Activated CD4-positive, alpha-beta T cell treated with anti-CD3 and anti-CD28 coated beads for 36 hours (primary cell): ENCODE measurements around the gene VRK2. TPM values are rescaled to one million over a fixed set of nuclear protein-coding genes. Genes with fewer than 3 reads are reported as not detected.
A peak's percentile ranks its signal among the peaks of the same experiment; 100 is the strongest.
"Not testable (repeated sequence)": the region's sequence is repeated elsewhere in the genome, so short reads cannot be mapped to it uniquely, and the experiment has no call there.

Experiments
- ATAC-seq: fragments of 200-7000 bp; cut with Tn5 transposase; one replicate; pipeline ENCODE4 v1.10.0; 2021; ENCODE audit warnings: mild to moderate bottlenecking, moderate library complexity
- CTCF ChIA-PET: fragments of 350-600 bp; sonication (Branson Sonifier 250); formaldehyde crosslinking; loops from one replicate; lab custom pipeline; 2021; ENCODE audit warnings: antibody characterized with exemption; lab: Charles Lee
- POLR2A ChIA-PET: fragments of 350-600 bp; sonication (Branson Sonifier 250); formaldehyde crosslinking; loops from one replicate; lab custom pipeline; 2021; ENCODE audit warnings: antibody characterized with exemption, inconsistent platforms; lab: Charles Lee
- DNase-seq: peaks from one replicate; pipeline ENCODE4 v3.0.0-alpha.2; 2020
- H3K27ac Mint-ChIP-seq: one replicate; pipeline ENCODE4 v1.8.0; 2021; ENCODE audit warnings: mixed read lengths
- H3K27me3 Mint-ChIP-seq: one replicate; pipeline ENCODE4 v1.8.0; 2021; ENCODE audit warnings: mixed read lengths
- H3K36me3 Mint-ChIP-seq: one replicate; pipeline ENCODE4 v1.8.0; 2021; ENCODE audit warnings: low read depth, mixed read lengths
- H3K4me1 Mint-ChIP-seq: one replicate; pipeline ENCODE4 v1.8.0; 2021; ENCODE audit warnings: mixed read lengths
- H3K4me3 Mint-ChIP-seq: one replicate; pipeline ENCODE4 v1.8.0; 2021; ENCODE audit warnings: mild to moderate bottlenecking, moderate library complexity, mixed read lengths
- H3K9me3 Mint-ChIP-seq: one replicate; pipeline ENCODE4 v1.8.0; 2021; ENCODE audit warnings: low read depth, mixed read lengths
- intact Hi-C, 2 experiments: fragments of 100-400 bp; cut with DNase I in 1 of 2; cut with micrococcal nuclease in 1 of 2; formaldehyde crosslinking; loops; one replicate each; pipeline versions ENCODE4 v1.14.2 to v1.15.1; 2022 to 2024; cut with DNase I, micrococcal nuclease
- total RNA-seq, 2 experiments: library from RNA; stranded (reverse); gene quantifications; one replicate each; pipeline ENCODE4 v1.2.3, GENCODE V29; 2021

The VRK2 gene
- total RNA-seq, 2 experiments from 2014 or later = 22.1 to 28.4 TPM

GRCh38 chr2:58081000-58081399 is 34.4 kb downstream of the VRK2 start:
- H3K36me3 Mint-ChIP-seq = no peaks in the 10 kb centered on the region
- no peaks in the 10 kb centered on the region for H3K9me3 Mint-ChIP-seq
- intact Hi-C loops = no loop called here
- DNase-seq = no peak
- POLR2A ChIA-PET = no interaction called here
- no peaks in the 10 kb centered on the region for H3K4me1 Mint-ChIP-seq
- CTCF ChIA-PET = no interaction called here
- no peak for ATAC-seq
- H3K27ac Mint-ChIP-seq = no peak overlapping the region
- H3K4me3 Mint-ChIP-seq = no peak overlapping the region
- no peaks in the 10 kb centered on the region for H3K27me3 Mint-ChIP-seq

GRCh38 chr2:58089081-58089480 is 42.5 kb downstream of the VRK2 start:
- Mint-ChIP-seq H3K36me3 (peaks cover 44% of the 10 kb centered on the region), H3K4me3 (no peak overlapping the region), H3K9me3 (peaks cover 3% of the 10 kb centered on the region), H3K27me3 (no peaks in the 10 kb centered on the region), H3K27ac (no peak overlapping the region), H3K4me1 (peaks cover 7% of the 10 kb centered on the region)
- POLR2A ChIA-PET = no interaction called here
- ATAC-seq = no peak
- CTCF ChIA-PET = no interaction called here
- DNase-seq = no peak
- intact Hi-C loops = no loop called here

- peaks cover 50% of the 10 kb centered on the region for H3K36me3 Mint-ChIP-seq
- not testable (repeated sequence) for H3K9me3 Mint-ChIP-seq
Measured at GRCh38 chr2:58092772-58093171, 46.2 kb downstream of the VRK2 start.

GRCh38 chr2:58097025-58097424 is 50.4 kb downstream of the VRK2 start:
- no peaks in the 10 kb centered on the region for H3K27me3 Mint-ChIP-seq
- intact Hi-C loops = no loop called here
- no peak for DNase-seq
- POLR2A ChIA-PET = interaction anchor here (0.6 kb wide), 1 partner anchor 9 kb away, joined by 3 read pairs; no protein-coding TSS in a partner anchor
- H3K9me3 Mint-ChIP-seq = peaks cover 8% of the 10 kb centered on the region
- ATAC-seq = no peak
- peaks cover 10% of the 10 kb centered on the region for H3K4me1 Mint-ChIP-seq
- H3K36me3 Mint-ChIP-seq = peaks cover 29% of the 10 kb centered on the region
- no peak overlapping the region for H3K27ac Mint-ChIP-seq
- H3K4me3 Mint-ChIP-seq = no peak overlapping the region
- CTCF ChIA-PET = interaction anchor here (0.7 kb wide), 1 partner anchor 311 kb away, joined by 4 read pairs; no protein-coding TSS in a partner anchor

More at GRCh38 chr2:58092772-58093171, 46.2 kb downstream of the VRK2 start:
- H3K4me3 Mint-ChIP-seq, H3K4me1 Mint-ChIP-seq, ATAC-seq, H3K27ac Mint-ChIP-seq, DNase-seq, intact Hi-C loops, H3K27me3 Mint-ChIP-seq, CTCF ChIA-PET, POLR2A ChIA-PET: not testable (repeated sequence)

GRCh38 chr2:58098254-58099095 is 51.9 kb downstream of the VRK2 start:
- intact Hi-C loops = no loop called here
- Mint-ChIP-seq H3K36me3 (peaks cover 20% of the 10 kb centered on the region), H3K4me1 (peaks cover 3% of the 10 kb centered on the region), H3K4me3 (no peak overlapping the region), H3K27me3 (no peaks in the 10 kb centered on the region), H3K27ac (no peak overlapping the region), H3K9me3 (peaks cover 6% of the 10 kb centered on the region)
- ATAC-seq = no peak
- DNase-seq = no peak
- ChIA-PET CTCF (no interaction called here), POLR2A (no interaction called here)

- no peak overlapping the region for H3K27ac Mint-ChIP-seq
- H3K27me3 Mint-ChIP-seq = no peaks in the 10 kb centered on the region
- no peak overlapping the region for H3K4me3 Mint-ChIP-seq
- CTCF ChIA-PET = no interaction called here
- no peak for DNase-seq
- H3K36me3 Mint-ChIP-seq = peaks cover 17% of the 10 kb centered on the region
- peaks cover 6% of the 10 kb centered on the region for H3K9me3 Mint-ChIP-seq
- POLR2A ChIA-PET = no interaction called here
- peaks cover 3% of the 10 kb centered on the region for H3K4me1 Mint-ChIP-seq
- no peak for ATAC-seq
- intact Hi-C loops = no loop called here
Measured at GRCh38 chr2:58099096-58099769, 52.6 kb downstream of the VRK2 start.

GRCh38 chr2:58101500-58101899 is 54.9 kb downstream of the VRK2 start:
- POLR2A ChIA-PET = no interaction called here
- H3K9me3 Mint-ChIP-seq = no peaks in the 10 kb centered on the region
- H3K4me3 Mint-ChIP-seq = no peak overlapping the region
- intact Hi-C loops = loop anchor here in 1 of 2 experiments (10.0 kb wide), 1 partner anchor 197 kb away; no protein-coding TSS in a partner anchor
- H3K27ac Mint-ChIP-seq = no peak overlapping the region
- peaks cover 7% of the 10 kb centered on the region for H3K36me3 Mint-ChIP-seq
- no peaks in the 10 kb centered on the region for H3K27me3 Mint-ChIP-seq
- CTCF ChIA-PET = no interaction called here
- peak; percentile 44 for ATAC-seq
- H3K4me1 Mint-ChIP-seq = peaks cover 3% of the 10 kb centered on the region
- no peak for DNase-seq

- H3K27me3 Mint-ChIP-seq = no peaks in the 10 kb centered on the region
- no peak overlapping the region for H3K4me3 Mint-ChIP-seq
- peaks cover 18% of the 10 kb centered on the region for H3K4me1 Mint-ChIP-seq
- no peak overlapping the region for H3K27ac Mint-ChIP-seq
- peaks cover 10% of the 10 kb centered on the region for H3K36me3 Mint-ChIP-seq
- ATAC-seq (no peak), DNase-seq (no peak)
- intact Hi-C loops = loop anchor here in 1 of 2 experiments (10.0 kb wide), 1 partner anchor 202 kb away; no protein-coding TSS in a partner anchor
- no peaks in the 10 kb centered on the region for H3K9me3 Mint-ChIP-seq
- ChIA-PET CTCF (no interaction called here), POLR2A (no interaction called here)
Measured at GRCh38 chr2:58106896-58107295, 60.3 kb downstream of the VRK2 start.

GRCh38 chr2:58107803-58108710 is 61.5 kb downstream of the VRK2 start:
- intact Hi-C loops = loop anchor here (1.0 to 10.0 kb wide), 2 partner anchors 66 to 203 kb away; no protein-coding TSS in a partner anchor
- peak overlapping the region; percentile 45 for H3K27ac Mint-ChIP-seq
- no peak overlapping the region for H3K4me3 Mint-ChIP-seq
- H3K9me3 Mint-ChIP-seq = no peaks in the 10 kb centered on the region
- ATAC-seq = peak; percentile 95
- ChIA-PET POLR2A (interaction anchor here (0.8 kb wide), 1 partner anchor 215 kb away, joined by 4 read pairs; no protein-coding TSS in a partner anchor), CTCF (no interaction called here)
- peaks cover 7% of the 10 kb centered on the region for H3K36me3 Mint-ChIP-seq
- peaks cover 18% of the 10 kb centered on the region for H3K4me1 Mint-ChIP-seq
- DNase-seq = no peak
- H3K27me3 Mint-ChIP-seq = no peaks in the 10 kb centered on the region

- ChIA-PET CTCF (no interaction called here), POLR2A (no interaction called here)
- peaks cover 7% of the 10 kb centered on the region for H3K36me3 Mint-ChIP-seq
- H3K27ac Mint-ChIP-seq = no peak overlapping the region
- no peaks in the 10 kb centered on the region for H3K9me3 Mint-ChIP-seq
- no peaks in the 10 kb centered on the region for H3K27me3 Mint-ChIP-seq
- peaks cover 18% of the 10 kb centered on the region for H3K4me1 Mint-ChIP-seq
- no peak overlapping the region for H3K4me3 Mint-ChIP-seq
- intact Hi-C loops = loop anchor here in 1 of 2 experiments (10.0 kb wide), 1 partner anchor 205 kb away; no protein-coding TSS in a partner anchor
- ATAC-seq (no peak), DNase-seq (no peak)
Measured at GRCh38 chr2:58109481-58109880, 62.9 kb downstream of the VRK2 start.

- H3K4me1 Mint-ChIP-seq = peaks cover 18% of the 10 kb centered on the region
- intact Hi-C loops = no loop called here
- no peak overlapping the region for H3K27ac Mint-ChIP-seq
- H3K9me3 Mint-ChIP-seq = no peaks in the 10 kb centered on the region
- ATAC-seq (no peak), DNase-seq (no peak)
- no peaks in the 10 kb centered on the region for H3K27me3 Mint-ChIP-seq
- ChIA-PET CTCF (no interaction called here), POLR2A (no interaction called here)
- H3K36me3 Mint-ChIP-seq = peaks cover 9% of the 10 kb centered on the region
- H3K4me3 Mint-ChIP-seq = no peak overlapping the region
Measured at GRCh38 chr2:58110765-58111164, 64.2 kb downstream of the VRK2 start.
